GM23248 (cell line): ENCODE measurements around the gene SEZ6L2.

Source experiments
- EZH2 ChIP-seq: fragments of 200-600 bp; sonication (generic); IDR thresholded peaks from 2 replicates; pipeline ENCODE4 v1.6.1; 2018; ENCODE audit warnings: antibody characterized with exemption, mild to moderate bottlenecking; ENCODE audit not compliant: insufficient read depth, poor library complexity, severe bottlenecking
- EZH2phosphoT487 ChIP-seq: fragments of 200-600 bp; sonication (generic); IDR thresholded peaks from 2 replicates; pipeline ENCODE4 v1.6.1; 2018; ENCODE audit warnings: antibody characterized with exemption, moderate library complexity, mild to moderate bottlenecking, low read depth; ENCODE audit not compliant: insufficient read depth

- TF ChIP-seq EZH2 (no peak), EZH2phosphoT487 (no peak)
Measured at GRCh38 chr16:29835926-29836325, 63.4 kb downstream of the SEZ6L2 start.
